ENCODE measurements around the gene TXNRD2.

Gene TXNRD2

GRCh38 chr22:19980766-19981165 lies 39.1 kb upstream of the TXNRD2 start:
- no peak for DNase-seq (ENCODE audit: low read depth in 3 of 3)

- no peak for DNase-seq (ENCODE audit: low read depth in 3 of 3)
These were observed 38.3 kb upstream of the TXNRD2 start for GRCh38 chr22:19979712-19980493.

- no peak for DNase-seq (ENCODE audit: low read depth in 3 of 3)
These were observed 37.1 kb upstream of the TXNRD2 start for GRCh38 chr22:19978748-19979147.

- no peak for DNase-seq (ENCODE audit: low read depth in 3 of 3)
These were observed 36.0 kb upstream of the TXNRD2 start for GRCh38 chr22:19977296-19978243.

GRCh38 chr22:19976671-19977070 lies 35.1 kb upstream of the TXNRD2 start:
- DNase-seq (ENCODE audit: low read depth in 3 of 3): no peak

- no peak for DNase-seq (ENCODE audit: low read depth in 3 of 3)
These were observed 34.1 kb upstream of the TXNRD2 start for GRCh38 chr22:19975707-19976035.

GRCh38 chr22:19974935-19975706 lies 33.5 kb upstream of the TXNRD2 start:
- DNase-seq (ENCODE audit: low read depth in 3 of 3): no peak

- no peak for DNase-seq (ENCODE audit: low read depth in 3 of 3)
These were observed 32.7 kb upstream of the TXNRD2 start for GRCh38 chr22:19974268-19974861.

- DNase-seq (ENCODE audit: low read depth in 3 of 3): no peak
These were observed 32.1 kb upstream of the TXNRD2 start for GRCh38 chr22:19973551-19974267.

GRCh38 chr22:19972652-19973550 lies 31.3 kb upstream of the TXNRD2 start:
- no peak for DNase-seq (ENCODE audit: low read depth in 3 of 3)

- DNase-seq (ENCODE audit: low read depth in 3 of 3): no peak
These were observed 30.6 kb upstream of the TXNRD2 start for GRCh38 chr22:19972251-19972650.

- DNase-seq (ENCODE audit: low read depth in 3 of 3): no peak
These were observed 29.9 kb upstream of the TXNRD2 start for GRCh38 chr22:19971276-19972124.

GRCh38 chr22:19970479-19971275 lies 29.1 kb upstream of the TXNRD2 start:
- DNase-seq (ENCODE audit: low read depth in 3 of 3): peak; percentile 59 to 69 (median 59)

GRCh38 chr22:19970031-19970478 lies 28.4 kb upstream of the TXNRD2 start:
- DNase-seq (ENCODE audit: low read depth in 3 of 3): no peak

- no peak for DNase-seq (ENCODE audit: low read depth in 3 of 3)
These were observed 27.7 kb upstream of the TXNRD2 start for GRCh38 chr22:19969141-19969928.

- no peak for DNase-seq (ENCODE audit: low read depth in 3 of 3)
These were observed 26.9 kb upstream of the TXNRD2 start for GRCh38 chr22:19968450-19968891.

- no peak for DNase-seq (ENCODE audit: low read depth in 3 of 3)
These were observed 26.3 kb upstream of the TXNRD2 start for GRCh38 chr22:19967850-19968449.

Measured in stimulated activated CD4-positive, alpha-beta T cell treated with anti-CD3 and anti-CD28 coated beads, TNF-alpha, amount 100 ng/mL, for 4 hours (primary cell).